K562 (cell line): ENCODE results near the gene PXN. TPM values are rescaled to one million over a fixed set of nuclear protein-coding genes. Genes with fewer than 3 reads are reported as not detected.
A peak's percentile ranks its signal among the peaks of the same experiment; 100 is the strongest.

Experiments
- ATAC-seq: fragments of 200-7000 bp; cut with Tn5 transposase; 3 replicates; pipeline ENCODE4 v1.9.1; 2020; ENCODE audit warnings: moderate library complexity
- BruUV-seq: library from RNA; stranded (reverse); fragments of 400-500 nt; replicated peaks from 2 replicates; lab custom pipeline; 2021; lab: Mats Ljungman, UMichigan
- CTCF ChIA-PET: fragments of 300-600 bp; formaldehyde crosslinking; extraction: SDS; loops from one replicate; lab custom pipeline; 2021; ENCODE audit warnings: low intra/inter-chr PET ratio; lab: Yijun Ruan, JAX
- POLR2A ChIA-PET: fragments of 300-600, 350-650 bp; sonication (Branson Sonifier 250); formaldehyde crosslinking; extraction: SDS; loops from one replicate; lab custom pipeline; 2021; ENCODE audit warnings: antibody characterized with exemption, inconsistent platforms; lab: Yijun Ruan, JAX
- DNase-seq, 4 experiments: peaks; one replicate each; pipeline versions ENCODE4 v3.0.0 to v3.0.0-alpha.2; 2011 to 2018; ENCODE audit warnings: low spot score in 3 of 4, mixed read lengths in 3 of 4; ENCODE audit errors: extremely low read depth in 1 of 4
- FAIRE-seq: peaks from 2 replicates; lab custom pipeline; 2011; peaks lifted over from hg19 to GRCh38; lab: Jason Lieb, UNC
- H2AFZ ChIP-seq: 2 replicates; pipeline ENCODE4 v1.6.0; 2011; ENCODE audit warnings: low read depth, low read length, control low read depth, inconsistent platforms
- H3K27ac ChIP-seq: fragments of 200-600 bp; 3 replicates; pipeline ENCODE4 v1.8.0; 2011; ENCODE audit warnings: low read depth, mild to moderate bottlenecking, control low read depth, inconsistent platforms, low read length, moderate library complexity, mixed read lengths; ENCODE audit errors: extremely low read depth
- H3K27me3 ChIP-seq, 2 experiments: fragments of 300-600 bp in 1 of 2; 2 replicates in 1 of 2; 3 replicates in 1 of 2; pipeline versions ENCODE4 v1.6.0 to v1.8.0; 2011; ENCODE audit warnings: inconsistent platforms in 2 of 2, low read length in 2 of 2, mild to moderate bottlenecking in 1 of 2, mixed read lengths in 1 of 2, moderate library complexity in 1 of 2; ENCODE audit not compliant: control insufficient read depth in 2 of 2, insufficient read depth in 2 of 2
- H3K36me3 ChIP-seq: fragments of 300-600 bp; 3 replicates; pipeline ENCODE4 v1.8.0; 2011; ENCODE audit warnings: mild to moderate bottlenecking, low read length, inconsistent platforms; ENCODE audit not compliant: control insufficient read depth, insufficient read depth
- H3K4me1 ChIP-seq, 2 experiments: fragments of 200-600 bp in 1 of 2; replicated peaks in 1 of 2; 2 replicates in 1 of 2; 3 replicates in 1 of 2; pipeline versions ENCODE4 v1.5.1 to v1.8.0; 2011; ENCODE audit warnings: inconsistent platforms in 2 of 2, low read length in 2 of 2, mild to moderate bottlenecking in 1 of 2, mixed read lengths in 1 of 2, moderate library complexity in 1 of 2; ENCODE audit not compliant: control insufficient read depth in 2 of 2, insufficient read depth in 2 of 2
- H3K4me2 ChIP-seq: 2 replicates; pipeline ENCODE4 v1.6.1; 2011; ENCODE audit warnings: low read length, control low read depth, inconsistent platforms, mixed read lengths; ENCODE audit not compliant: insufficient read depth
- H3K4me3 ChIP-seq: fragments of 200-600 bp; sonication (generic), shearing (Covaris generic); 2 replicates; pipeline ENCODE4 v1.5.1; 2016; ENCODE audit warnings: control low read depth, inconsistent platforms
- H3K79me2 ChIP-seq: fragments of 200-600 bp; 3 replicates; pipeline ENCODE4 v1.8.0; 2011; ENCODE audit warnings: low read length, inconsistent platforms; ENCODE audit not compliant: control insufficient read depth, insufficient read depth
- H3K9ac ChIP-seq, 2 experiments: 2 replicates each; pipeline versions ENCODE4 v1.6.0 to v1.6.1; 2011; ENCODE audit warnings: low read depth in 2 of 2, low read length in 2 of 2, control low read depth in 1 of 2, inconsistent platforms in 1 of 2, mild to moderate bottlenecking in 1 of 2, mixed read lengths in 1 of 2; ENCODE audit not compliant: insufficient read depth in 1 of 2
- H3K9me1 ChIP-seq: one replicate; pipeline ENCODE4 v1.6.0; 2011; ENCODE audit warnings: inconsistent platforms, mild to moderate bottlenecking, low read length, moderate library complexity; ENCODE audit not compliant: control insufficient read depth, insufficient read depth
- H3K9me3 ChIP-seq: replicated peaks from 2 replicates; pipeline ENCODE4 v1.5.1; 2011; ENCODE audit warnings: low read depth, low read length, inconsistent platforms; ENCODE audit not compliant: control insufficient read depth, insufficient read depth
- H4K20me1 ChIP-seq: replicated peaks from 2 replicates; pipeline ENCODE4 v1.6.1; 2011; ENCODE audit warnings: low read length, inconsistent platforms, mixed read lengths; ENCODE audit not compliant: control insufficient read depth, insufficient read depth
- BRF2 ChIP-seq: IDR thresholded peaks from 3 replicates; pipeline ENCODE4 v1.6.1; 2011; ENCODE audit warnings: borderline replicate concordance, mild to moderate bottlenecking; ENCODE audit not compliant: insufficient read length, insufficient read depth
- ELF2 ChIP-seq: fragments of 250-450 bp; sonication (Bioruptor Pico); IDR thresholded peaks from 2 replicates; pipeline ENCODE4 v1.5.0; 2021; ENCODE audit warnings: mild to moderate bottlenecking
- HOMEZ ChIP-seq: fragments of 250-450 bp; sonication (Bioruptor Pico); IDR thresholded peaks from 2 replicates; pipeline ENCODE4 v1.4.0; 2020; ENCODE audit warnings: mild to moderate bottlenecking, moderate library complexity
- NR2C1 ChIP-seq, 2 experiments: fragments of 450-650 bp; IDR thresholded peaks; 2 replicates each; pipeline ENCODE4 v1.6.1; 2017; ENCODE audit warnings: mild to moderate bottlenecking in 2 of 2, antibody characterized with exemption in 1 of 2, inconsistent platforms in 1 of 2, missing compliant biosample characterization in 1 of 2, missing genetic modification characterization in 1 of 2
- ZNF354B ChIP-seq: fragments of 250-450 bp; sonication (Bioruptor Pico); IDR thresholded peaks from 2 replicates; pipeline ENCODE4 v1.4.0; 2020
- ZNF551 ChIP-seq: fragments of 250-450 bp; sonication (Bioruptor Pico); IDR thresholded peaks from 2 replicates; pipeline ENCODE4 v1.5.0; 2021; ENCODE audit warnings: mild to moderate bottlenecking, moderate library complexity
- ZNF695 ChIP-seq: fragments of 450-650 bp; formaldehyde crosslinking; IDR thresholded peaks from 2 replicates; pipeline ENCODE4 v1.4.0; 2020; ENCODE audit warnings: mild to moderate bottlenecking, moderate library complexity
- WGBS: fragments of 100-300 bp; shearing (Covaris generic); methylation state at CpG from one replicate; pipeline ENCODE4 v1.1.6; 2016; ENCODE audit warnings: low coverage, mixed read lengths; ENCODE audit not compliant: insufficient coverage; ENCODE audit errors: missing lambda C conversion rate; 5-methylcytosine and 5-hydroxymethylcytosine counted together
- in situ Hi-C: fragments of 300-500 bp; cut with MboI; formaldehyde crosslinking; loops from 4 replicates; pipeline ENCODE4 v1.15.0; 2018; ENCODE audit warnings: inconsistent platforms, mixed read lengths
- intact Hi-C: fragments of 100-400 bp; cut with micrococcal nuclease; formaldehyde crosslinking; loops from 2 replicates; pipeline ENCODE4 v1.14.2; 2022
- polyA plus RNA-seq, 8 experiments: library from polyadenylated mRNA; depleted of rRNA in 4 of 8; stranded (reverse) in 5 of 8; unstranded in 3 of 8; fragments of >200 nt; fragmentation: Nextera tagmentation in 2 of 8; fragmentation: Illumina TruSeq in 1 of 8; extraction: Ambion mirVana in 2 of 8; extraction: Trizol in 1 of 8; gene quantifications; 2 replicates each; pipeline versions ENCODE4 v1.2.1 to v1.2.3, GENCODE V29; 2011 to 2014; ENCODE audit warnings: inconsistent platforms in 1 of 8, missing spikeins in 1 of 8
- total RNA-seq, 7 experiments: library from RNA; depleted of rRNA in 6 of 7; stranded (reverse); fragments of >200 nt in 6 of 7; fragmentation: Illumina TruSeq in 2 of 7; extraction: Trizol in 2 of 7; gene quantifications; 2 replicates each; pipeline versions ENCODE4 v1.2.1 to v1.2.3, GENCODE V29; 2011 to 2021; ENCODE audit warnings: low replicate concordance in 1 of 7

The PXN gene
- total and polyA plus RNA-seq, 9 of the 15 experiments (the other 6 are each of a cell fraction or from before 2014, with no cell fraction given): 4.0 to 74.1 (median 18.6) TPM

GRCh38 chr12:120263748-120264085 lies 1.8 kb downstream of the PXN start:
- H3K9ac ChIP-seq: peak overlapping the region in 1 of 2 experiments; percentile 99; a peak in 2 of 4 replicates
- FAIRE-seq (no peak), ATAC-seq (no peak), DNase-seq (no peak)
- H3K27ac ChIP-seq: no peak overlapping the region
- H3K36me3 ChIP-seq: no peaks in the 10 kb centered on the region; the same call in 2 of the 3 replicates
- no peak for TF ChIP-seq NR2C1 (IDR thresholded peaks at IDR 0.05)
- no peak for TF ChIP-seq NR2C1 (tag; IDR thresholded peaks at IDR 0.05)
- no peak for TF ChIP-seq ELF2 (CRISPR knock-in tag)
- TF ChIP-seq ZNF551 (CRISPR knock-in tag): no peak
- no peak for TF ChIP-seq ZNF695
- no peak for TF ChIP-seq ZNF354B
- no peak for TF ChIP-seq HOMEZ
- TF ChIP-seq BRF2: no peak
- H3K27me3 ChIP-seq: no peaks in the 10 kb centered on the region
- CTCF ChIA-PET: no interaction called here
- peaks cover 53% of the 10 kb centered on the region; the same call in 2 of the 3 replicates for H3K79me2 ChIP-seq
- no TSS peak for BruUV-seq
- intact Hi-C loops (no loop called here), in situ Hi-C loops (loop anchor here (5.0 kb wide), 1 partner anchor 36 kb away; no protein-coding TSS in a partner anchor)
- H3K4me1 ChIP-seq: peaks cover 37 to 42% of the 10 kb centered on the region in 2 experiments; a peak in 4 of 5 replicates
- H2AFZ ChIP-seq: no peak overlapping the region
- peaks cover 16% of the 10 kb centered on the region for H4K20me1 ChIP-seq
- H3K9me3 ChIP-seq: no peaks in the 10 kb centered on the region
- POLR2A ChIA-PET: interaction anchor here (0.9 to 10.5 kb wide), 6 partner anchors 15 to 163 kb away, joined by 3 to 110 read pairs (median 32); partner anchors contain the start of genes GCN1, RNU4-1, RNU4-2 and RPLP0
- no peak overlapping the region for H3K4me2 ChIP-seq
- no peaks in the 10 kb centered on the region for H3K9me1 ChIP-seq
- 46% methylated on average over 5 of the region's 5 CpGs for WGBS
- H3K4me3 ChIP-seq: no peak overlapping the region
